Measurements from ENCODE around the gene AXL. TPM values are rescaled to one million over a fixed set of nuclear protein-coding genes. Genes with fewer than 3 reads are reported as not detected.
"Not testable (repeated sequence)": the region's sequence is repeated elsewhere in the genome, so short reads cannot be mapped to it uniquely, and the experiment has no call there.

Gene AXL
- total RNA-seq, 6 experiments from 2014 or later: 419 to 474 (median 458) TPM

- peaks cover 47% of the 10 kb centered on the region for H3K4me1 Mint-ChIP-seq (ENCODE audit: low read depth)
- peaks cover 50% of the 10 kb centered on the region for H3K36me3 Mint-ChIP-seq (ENCODE audit: low read depth)
- DNase-seq: no peak
- H3K9me3 Mint-ChIP-seq: 0 out of 2 replicates have a peak, but pooled peaks cover 3% of the 10 kb centered on the region
- TF ChIP-seq CTCF (IDR thresholded peaks at IDR 0.05): no peak
- H3K27me3 Mint-ChIP-seq (ENCODE audit: insufficient read depth): peaks cover 9% of the 10 kb centered on the region
- no peak overlapping the region for H3K4me3 Mint-ChIP-seq
- H3K27ac Mint-ChIP-seq: peak overlapping the region; percentile 80
Observed at GRCh38 chr19:41228486-41228885, 9.5 kb downstream of the AXL start.

GRCh38 chr19:41229338-41229737 is 10.3 kb downstream of the AXL start:
- H3K27ac Mint-ChIP-seq; H3K4me3 Mint-ChIP-seq; H3K9me3 Mint-ChIP-seq; H3K27me3 Mint-ChIP-seq (ENCODE audit: insufficient read depth): not testable (repeated sequence)
- peak; percentile 55 for DNase-seq
- Mint-ChIP-seq H3K36me3 (ENCODE audit: low read depth) (peaks cover 49% of the 10 kb centered on the region), H3K4me1 (ENCODE audit: low read depth) (peaks cover 38% of the 10 kb centered on the region)

GRCh38 chr19:41230067-41230857 is 11.2 kb downstream of the AXL start:
- TF ChIP-seq CTCF (IDR thresholded peaks at IDR 0.05): no peak
- H3K27me3 Mint-ChIP-seq (ENCODE audit: insufficient read depth): peaks cover 7% of the 10 kb centered on the region; the same call in 1 of the 2 replicates
- peaks cover 46% of the 10 kb centered on the region for H3K36me3 Mint-ChIP-seq (ENCODE audit: low read depth)
- no peak overlapping the region for H3K27ac Mint-ChIP-seq
- H3K4me3 Mint-ChIP-seq: no peak overlapping the region
- DNase-seq: no peak
- 0 out of 2 replicates have a peak, but pooled peaks cover 2% of the 10 kb centered on the region for H3K9me3 Mint-ChIP-seq
- H3K4me1 Mint-ChIP-seq (ENCODE audit: low read depth): peaks cover 29% of the 10 kb centered on the region

GRCh38 chr19:41232686-41233085 is 13.7 kb downstream of the AXL start:
- Mint-ChIP-seq H3K9me3 (no peaks in the 10 kb centered on the region), H3K36me3 (ENCODE audit: low read depth) (peaks cover 31% of the 10 kb centered on the region), H3K4me3 (no peak overlapping the region), H3K27ac (0 out of 2 replicates have a peak overlapping the region, but pooled peaks have one; percentile 4), H3K27me3 (ENCODE audit: insufficient read depth) (peaks cover 6% of the 10 kb centered on the region; the same call in 1 of the 2 replicates), H3K4me1 (ENCODE audit: low read depth) (peaks cover 11% of the 10 kb centered on the region)
- no peak for TF ChIP-seq CTCF (IDR thresholded peaks at IDR 0.05)
- no peak for DNase-seq

- TF ChIP-seq CTCF (IDR thresholded peaks at IDR 0.05): no peak
- no peaks in the 10 kb centered on the region for H3K9me3 Mint-ChIP-seq
- H3K4me3 Mint-ChIP-seq: no peak overlapping the region
- peaks cover 20% of the 10 kb centered on the region for H3K36me3 Mint-ChIP-seq (ENCODE audit: low read depth)
- peak overlapping the region; percentile 56 for H3K27ac Mint-ChIP-seq
- DNase-seq: no peak
- peaks cover 13% of the 10 kb centered on the region for H3K27me3 Mint-ChIP-seq (ENCODE audit: insufficient read depth)
- no peaks in the 10 kb centered on the region for H3K4me1 Mint-ChIP-seq (ENCODE audit: low read depth)
Observed at GRCh38 chr19:41233748-41234240, 14.8 kb downstream of the AXL start.

- no peak for TF ChIP-seq CTCF (IDR thresholded peaks at IDR 0.05)
- Mint-ChIP-seq H3K27ac (peak overlapping the region; percentile 56), H3K36me3 (ENCODE audit: low read depth) (peaks cover 19% of the 10 kb centered on the region), H3K9me3 (no peaks in the 10 kb centered on the region), H3K4me3 (no peak overlapping the region), H3K27me3 (ENCODE audit: insufficient read depth) (peaks cover 17% of the 10 kb centered on the region), H3K4me1 (ENCODE audit: low read depth) (no peaks in the 10 kb centered on the region; the same call in 1 of the 2 replicates)
- DNase-seq: no peak
Observed at GRCh38 chr19:41234512-41235168, 15.6 kb downstream of the AXL start.
